Right lobe of liver (tissue), 4 donors: ENCODE measurements around the gene MAP2K2.
"Not testable (repeated sequence)": the region's sequence is repeated elsewhere in the genome, so short reads cannot be mapped to it uniquely, and the experiment has no call there.

ENCODE experiments used
- CTCF ChIP-seq, 4 donors: fragments of 200-600 bp in 3 of 4; fragments of 450-650 bp in 1 of 4; IDR thresholded peaks; one replicate each; pipeline versions ENCODE4 v1.5.1 to v1.8.0; 2016 to 2022; ENCODE audit warnings: antibody characterized with exemption in 4 of 4, mild to moderate bottlenecking in 2 of 4
- POLR2A ChIP-seq: fragments of 450-650 bp; IDR thresholded peaks from one replicate; pipeline ENCODE4 v1.6.1; 2017; ENCODE audit warnings: antibody characterized with exemption, mild to moderate bottlenecking
- donor health status: DM: no; HTN: no; CAD: no.
- donor health status: DM: no; HTN: no; CAD: no.
- donor health status: DM: no; HTN: yes; CAD: no.

GRCh38 chr19:4129050-4129449 is 5.1 kb upstream of the MAP2K2 start:
- not testable (repeated sequence) for TF ChIP-seq CTCF (IDR thresholded peaks at IDR 0.05); POLR2A
